Measurements from ENCODE around the gene RECQL. TPM values are rescaled to one million over a fixed set of nuclear protein-coding genes. Genes with fewer than 3 reads are reported as not detected.

The RECQL gene
- total and polyA plus RNA-seq, 2 of the 4 experiments (the other 2 are of a cell fraction), result 29.4 to 67.0 TPM

- Histone ChIP-seq H3K56ac (ENCODE audit: extremely low read depth, insufficient read depth, low read length) (no peak overlapping the region), H4K5ac (ENCODE audit: low read depth, low read length) (no peak overlapping the region), H3K27ac (ENCODE audit: insufficient read depth, low read length) (no peak overlapping the region), H4K20me1 (ENCODE audit: insufficient read depth, low read length) (no peaks in the 10 kb centered on the region), H3K4ac (ENCODE audit: low read depth, low read length) (no peak overlapping the region), H3K14ac (replicated peaks; ENCODE audit: low read depth, low read length) (no peak overlapping the region), H4K91ac (ENCODE audit: insufficient read depth, low read depth, low read length) (no peak overlapping the region), H2AFZ (replicated peaks; ENCODE audit: low read length, poor library complexity) (no peak overlapping the region), H3K36me3 (ENCODE audit: control insufficient read depth, insufficient read depth, low read length) (peaks cover 3% of the 10 kb centered on the region), H3K4me2 (ENCODE audit: low read depth, low read length) (no peak overlapping the region), H3K27me3 (ENCODE audit: control insufficient read depth, insufficient read depth, low read length) (no peaks in the 10 kb centered on the region; the same call in 1 of the 2 replicates), H3K4me3 (ENCODE audit: insufficient read depth, low read depth, low read length) (no peak overlapping the region), H3K9me3 (ENCODE audit: control insufficient read depth, insufficient read depth, low read length) (no peaks in the 10 kb centered on the region), H3K9me1 (ENCODE audit: insufficient read depth, low read length) (no peaks in the 10 kb centered on the region; the same call in 1 of the 2 replicates), H2AK9ac (replicated peaks; ENCODE audit: low read depth, low read length, poor library complexity) (no peak overlapping the region), H4K8ac (ENCODE audit: low read depth in 2 of 2, low read length in 2 of 2) (no peak overlapping the region), H3K79me1 (ENCODE audit: low read depth in 1 of 2, low read length in 2 of 2) (peaks cover 13 to 27% of the 10 kb centered on the region in 2 experiments), H2BK120ac (ENCODE audit: low read depth, low read length) (no peak overlapping the region), H3K9ac (ENCODE audit: low read depth, low read length) (no peak overlapping the region), H2BK20ac (ENCODE audit: low read depth, low read length) (no peak overlapping the region), H2BK5ac (ENCODE audit: low read depth, low read length, poor library complexity, severe bottlenecking) (no peak overlapping the region), H2BK15ac (ENCODE audit: low read depth, low read length) (no peak overlapping the region), H3K4me1 (ENCODE audit: control insufficient read depth, insufficient read depth, low read length) (no peaks in the 10 kb centered on the region; the same call in 1 of the 2 replicates), H2AK5ac (ENCODE audit: low read depth, low read length) (no peak overlapping the region), H3K23ac (ENCODE audit: low read depth, low read length) (no peak overlapping the region; the same call in 1 of the 2 replicates), H3K18ac (ENCODE audit: low read depth, low read length) (no peak overlapping the region)
- in situ Hi-C loops (cut with MboI; ENCODE audit: low sequenced_read_pairs), result loop anchor here (25.0 kb wide), 1 partner anchor 802 kb away; no protein-coding TSS in a partner anchor
- dilution Hi-C loops (cut with HindIII; ENCODE audit: low sequenced_read_pairs, unreplicated experiment), result no loop called here
- POLR2A ChIA-PET (ENCODE audit: unreplicated experiment), result no interaction called here
- DNase-seq, result no peak
- intact Hi-C loops (cut with micrococcal nuclease), result loop anchor here (5.0 kb wide), 1 partner anchor 142 kb away; no protein-coding TSS in a partner anchor
- ATAC-seq (ENCODE audit: low read depth), result no peak
- CTCF ChIA-PET, result no interaction called here
- WGBS, 2 experiments (ENCODE audit: extremely low coverage in 2 of 2, insufficient read length in 1 of 2), result no CpG with 5 or more reads among the region's 3 CpGs
- BruUV-seq (replicated peaks), result no TSS peak
- TF ChIP-seq CTCF (conservative IDR thresholded peaks at IDR 0.05; ENCODE audit: low read depth, low read length) (no peak), CEBPB (IDR thresholded peaks at IDR 0.05; ENCODE audit: low read depth, low read length) (no peak), POLR2A (IDR thresholded peaks at IDR 0.05; ENCODE audit: low read depth, low read length) (no peak), MAZ (IDR thresholded peaks at IDR 0.05; ENCODE audit: borderline replicate concordance, low read depth, low read length) (no peak), SMC3 (IDR thresholded peaks at IDR 0.05; ENCODE audit: low read depth, low read length) (no peak), RCOR1 (IDR thresholded peaks at IDR 0.05; ENCODE audit: insufficient replicate concordance, low read length) (no peak), RFX5 (IDR thresholded peaks at IDR 0.05; ENCODE audit: low read depth, low read length) (no peak), FOS (IDR thresholded peaks at IDR 0.05; ENCODE audit: low read depth, low read length) (no peak), NFE2L2 (IDR thresholded peaks at IDR 0.05; ENCODE audit: low read depth, low read length) (no peak), CHD1 (IDR thresholded peaks at IDR 0.05; ENCODE audit: low read depth, low read length) (no peak), BHLHE40 (IDR thresholded peaks at IDR 0.05; ENCODE audit: low read depth, low read length) (no peak), MXI1 (IDR thresholded peaks at IDR 0.05; ENCODE audit: borderline replicate concordance, low read depth, low read length) (no peak), MAFK (IDR thresholded peaks at IDR 0.05; ENCODE audit: low read depth, low read length) (no peak), RAD21 (IDR thresholded peaks at IDR 0.05; ENCODE audit: low read length) (no peak), ELK1 (IDR thresholded peaks at IDR 0.05; ENCODE audit: borderline replicate concordance, low read depth, low read length) (no peak)
- TF ChIP-seq, protein P1, sequence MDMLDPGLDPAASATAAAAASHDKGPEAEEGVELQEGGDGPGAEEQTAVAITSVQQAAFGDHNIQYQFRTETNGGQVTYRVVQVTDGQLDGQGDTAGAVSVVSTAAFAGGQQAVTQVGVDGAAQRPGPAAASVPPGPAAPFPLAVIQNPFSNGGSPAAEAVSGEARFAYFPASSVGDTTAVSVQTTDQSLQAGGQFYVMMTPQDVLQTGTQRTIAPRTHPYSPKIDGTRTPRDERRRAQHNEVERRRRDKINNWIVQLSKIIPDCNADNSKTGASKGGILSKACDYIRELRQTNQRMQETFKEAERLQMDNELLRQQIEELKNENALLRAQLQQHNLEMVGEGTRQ (IDR thresholded peaks at IDR 0.05; ENCODE audit: low read depth, low read length), result no peak
Measured at GRCh38 chr12:21439347-21439746, 62.1 kb downstream of the RECQL start.
